ENCODE results near the gene RHBDF1.

Gene RHBDF1

DNA sequence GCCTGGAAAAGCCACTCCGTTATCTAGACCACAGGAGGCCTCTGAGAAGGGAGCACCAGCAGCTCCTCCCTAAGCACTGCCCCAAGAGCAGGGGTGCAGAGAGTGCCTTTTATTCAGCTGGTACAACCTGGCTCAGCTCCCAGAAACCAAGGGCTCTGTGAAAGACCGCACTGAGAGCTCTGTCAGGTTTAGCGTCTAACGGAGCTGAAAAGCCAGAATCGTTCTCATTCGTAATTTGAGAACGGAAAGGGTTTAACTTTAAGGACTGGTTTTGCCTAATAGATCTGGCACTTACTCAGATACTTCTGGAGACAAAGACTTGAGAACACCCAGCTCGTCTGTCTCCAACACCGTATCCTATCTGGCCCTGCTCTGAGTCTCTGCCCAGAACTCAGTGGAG is 19.1 kb upstream of the RHBDF1 start:
- TF ChIP-seq, protein P1, sequence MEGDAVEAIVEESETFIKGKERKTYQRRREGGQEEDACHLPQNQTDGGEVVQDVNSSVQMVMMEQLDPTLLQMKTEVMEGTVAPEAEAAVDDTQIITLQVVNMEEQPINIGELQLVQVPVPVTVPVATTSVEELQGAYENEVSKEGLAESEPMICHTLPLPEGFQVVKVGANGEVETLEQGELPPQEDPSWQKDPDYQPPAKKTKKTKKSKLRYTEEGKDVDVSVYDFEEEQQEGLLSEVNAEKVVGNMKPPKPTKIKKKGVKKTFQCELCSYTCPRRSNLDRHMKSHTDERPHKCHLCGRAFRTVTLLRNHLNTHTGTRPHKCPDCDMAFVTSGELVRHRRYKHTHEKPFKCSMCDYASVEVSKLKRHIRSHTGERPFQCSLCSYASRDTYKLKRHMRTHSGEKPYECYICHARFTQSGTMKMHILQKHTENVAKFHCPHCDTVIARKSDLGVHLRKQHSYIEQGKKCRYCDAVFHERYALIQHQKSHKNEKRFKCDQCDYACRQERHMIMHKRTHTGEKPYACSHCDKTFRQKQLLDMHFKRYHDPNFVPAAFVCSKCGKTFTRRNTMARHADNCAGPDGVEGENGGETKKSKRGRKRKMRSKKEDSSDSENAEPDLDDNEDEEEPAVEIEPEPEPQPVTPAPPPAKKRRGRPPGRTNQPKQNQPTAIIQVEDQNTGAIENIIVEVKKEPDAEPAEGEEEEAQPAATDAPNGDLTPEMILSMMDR (conservative IDR thresholded peaks at IDR 0.05) = no peak
- no peak overlapping the region for H3K27ac ChIP-seq

DNA sequence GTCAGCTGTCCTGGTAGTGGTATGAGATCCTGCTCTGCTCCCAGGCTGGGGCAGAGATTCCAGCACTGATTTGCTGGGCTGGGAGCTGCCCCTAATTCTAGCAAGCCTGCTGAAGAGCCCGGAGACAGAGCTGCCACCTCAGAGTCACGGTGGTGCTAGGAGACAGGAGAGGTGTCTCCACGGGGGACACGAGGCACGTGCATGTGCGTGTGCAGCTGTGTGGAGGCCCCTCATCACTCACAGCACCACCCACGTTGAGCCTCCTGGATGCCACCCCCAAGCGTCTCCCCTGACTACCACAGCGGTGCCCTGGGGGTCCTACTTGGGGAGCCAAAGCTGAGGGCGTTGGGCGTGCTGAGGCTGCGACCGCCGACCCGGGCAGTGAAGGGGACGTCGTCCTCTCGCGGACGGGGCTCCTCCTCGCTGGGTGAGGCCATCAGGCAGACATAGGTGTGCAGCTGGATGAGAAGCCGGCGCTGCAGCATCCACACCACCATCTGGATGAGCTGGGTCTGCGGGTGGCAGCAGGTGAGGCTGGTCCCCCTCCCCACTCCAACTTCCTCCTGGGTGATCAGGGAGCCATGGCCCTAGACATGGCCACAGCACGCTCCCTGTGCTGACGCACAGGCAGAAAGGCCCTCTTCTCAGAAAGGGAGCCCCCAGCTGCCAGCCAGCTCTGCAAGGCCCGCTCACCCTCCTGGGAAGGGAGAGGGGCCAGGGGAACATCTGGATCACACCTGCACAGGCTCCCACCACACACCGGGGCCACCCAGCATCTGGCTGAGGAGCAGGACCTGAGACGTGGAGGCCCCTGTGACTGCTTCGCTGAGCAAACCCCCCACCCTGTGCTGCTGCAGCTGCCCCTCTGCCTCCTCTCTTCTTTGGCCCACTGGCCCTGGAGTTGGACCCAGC is 17.2 kb upstream of the RHBDF1 start:
- TF ChIP-seq, protein P1 (conservative IDR thresholded peaks at IDR 0.05) = no peak
- no peak overlapping the region for H3K27ac ChIP-seq

DNA sequence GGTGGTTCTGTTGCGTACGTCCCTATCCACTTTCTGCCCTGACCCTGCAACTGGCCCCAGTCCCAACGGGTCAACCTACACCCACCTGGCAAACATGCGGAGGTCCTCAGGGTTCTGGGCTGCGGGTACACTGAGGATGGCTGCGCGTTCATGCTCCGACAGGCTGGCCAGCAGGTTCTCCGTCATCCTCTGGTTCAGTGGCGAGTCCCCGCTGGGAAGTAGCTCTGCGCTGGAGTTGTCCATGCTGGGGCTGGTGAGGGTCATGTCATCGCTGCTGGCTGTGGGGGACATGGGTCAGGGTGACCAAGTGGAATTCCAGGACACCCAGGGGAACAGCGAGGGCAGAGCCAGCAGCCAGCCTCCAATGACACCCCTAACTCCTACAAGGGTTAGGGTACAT is 16.2 kb upstream of the RHBDF1 start:
- TF ChIP-seq, protein P1 (conservative IDR thresholded peaks at IDR 0.05) = no peak
- no peak overlapping the region for H3K27ac ChIP-seq

DNA sequence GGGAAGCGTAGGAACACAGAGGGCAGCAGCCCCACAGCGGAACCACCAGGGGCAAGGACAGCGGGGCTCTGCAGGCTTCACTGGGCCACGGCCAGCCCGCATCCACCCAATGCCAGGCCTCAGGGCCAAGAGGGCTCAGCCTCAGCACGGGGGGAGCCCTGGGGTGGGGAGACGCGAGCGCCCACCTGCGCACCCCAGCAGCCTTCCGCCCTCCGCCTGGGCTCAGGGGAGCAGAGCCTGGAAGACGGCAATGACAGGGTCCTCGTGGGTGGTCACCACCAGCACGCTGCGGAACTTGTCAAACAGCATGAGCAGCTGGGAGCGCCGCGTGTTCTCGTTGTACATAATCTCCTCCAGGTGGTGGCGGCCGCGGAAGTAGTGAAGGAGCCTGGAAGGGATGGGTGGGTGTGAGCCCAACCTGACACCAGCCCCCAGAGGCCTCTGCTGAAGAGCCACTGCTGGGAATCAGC is 14.1 kb upstream of the RHBDF1 start:
- TF ChIP-seq, protein P1 (conservative IDR thresholded peaks at IDR 0.05) = no peak
- no peak overlapping the region for H3K27ac ChIP-seq

DNA sequence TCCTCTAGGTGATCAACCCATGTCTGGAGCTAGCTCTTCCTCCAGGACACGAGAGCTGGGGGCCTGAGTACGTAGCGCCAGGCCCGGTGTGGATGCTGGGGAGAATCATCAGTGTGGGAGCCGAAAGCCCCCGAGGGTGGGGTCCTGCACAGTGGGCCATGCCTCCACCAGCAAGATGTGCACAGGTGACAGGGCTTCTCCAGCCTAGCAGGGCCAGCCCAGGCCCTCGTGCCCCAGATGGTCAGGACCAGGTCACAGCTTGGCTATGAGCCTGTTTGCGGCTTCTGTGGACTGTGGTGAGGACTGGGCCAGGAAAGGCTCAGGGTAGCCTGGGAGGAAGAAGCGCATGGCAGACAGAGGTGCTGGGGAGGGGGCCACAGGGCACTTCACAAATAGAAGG is 13.4 kb upstream of the RHBDF1 start:
- TF ChIP-seq, protein P1 (conservative IDR thresholded peaks at IDR 0.05) = no peak
- H3K27ac ChIP-seq = no peak overlapping the region

DNA sequence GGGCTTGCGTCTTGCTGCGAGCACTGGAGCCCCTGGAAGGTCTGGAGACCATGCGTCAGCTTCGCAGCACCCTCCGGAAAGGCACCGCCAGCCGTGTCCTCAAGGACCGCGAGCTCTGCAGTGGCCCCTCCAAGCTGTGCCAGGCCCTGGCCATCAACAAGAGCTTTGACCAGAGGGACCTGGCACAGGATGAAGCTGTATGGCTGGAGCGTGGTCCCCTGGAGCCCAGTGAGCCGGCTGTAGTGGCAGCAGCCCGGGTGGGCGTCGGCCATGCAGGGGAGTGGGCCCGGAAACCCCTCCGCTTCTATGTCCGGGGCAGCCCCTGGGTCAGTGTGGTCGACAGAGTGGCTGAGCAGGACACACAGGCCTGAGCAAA is 13.0 kb upstream of the RHBDF1 start:
- no peak overlapping the region for H3K27ac ChIP-seq
- TF ChIP-seq, protein P1 (conservative IDR thresholded peaks at IDR 0.05) = no peak

DNA sequence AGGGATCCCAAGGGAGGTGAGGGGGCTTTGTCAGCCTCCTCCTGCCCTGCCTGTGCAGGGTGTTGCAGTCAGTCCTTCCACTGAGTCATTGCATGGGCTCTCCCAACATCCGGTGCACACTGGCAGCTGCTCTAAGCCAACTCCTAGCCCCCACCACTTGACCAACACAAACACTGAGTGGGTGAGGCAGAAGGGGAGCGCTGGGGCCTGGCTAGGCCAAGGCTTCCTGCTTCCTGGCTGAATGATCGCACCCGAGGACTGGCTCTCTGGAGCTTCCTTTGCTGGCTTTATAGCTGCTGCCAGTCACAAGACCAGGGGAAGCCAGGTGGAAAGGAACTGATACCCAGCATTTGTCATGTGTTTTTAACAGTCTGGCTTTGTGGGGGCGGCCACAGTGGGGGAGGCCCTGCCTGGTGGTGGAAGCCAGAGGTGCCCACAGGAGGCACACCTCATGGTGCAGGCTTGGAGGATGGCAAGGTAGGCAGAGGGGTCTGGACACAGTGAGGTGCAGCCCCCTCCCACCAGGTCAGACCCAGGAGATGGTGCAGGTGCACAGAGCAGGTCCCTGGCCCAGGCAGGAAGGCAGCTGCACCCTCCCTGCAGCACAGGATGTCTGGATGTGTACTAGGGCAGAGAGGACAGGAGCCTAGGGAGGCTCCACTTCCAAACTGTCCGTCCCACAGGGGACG is 12.4 kb upstream of the RHBDF1 start:
- H3K27ac ChIP-seq = no peak overlapping the region
- TF ChIP-seq, protein P1 (conservative IDR thresholded peaks at IDR 0.05) = no peak
